PC-3 (cell line): Measurements from ENCODE around the gene WEE2.

Experiments
- CTCF ChIP-seq: fragments of 300-600 bp; sonication (generic); conservative IDR thresholded peaks from 2 replicates; pipeline ENCODE4 v1.5.1; 2017; ENCODE audit warnings: antibody characterized with exemption, low read depth, mild to moderate bottlenecking, low read length
- EZH2 ChIP-seq: fragments of 300-600 bp; sonication (generic); IDR thresholded peaks from one replicate; pipeline ENCODE4 v1.6.1; 2017; ENCODE audit warnings: antibody characterized with exemption, mild to moderate bottlenecking, low read length; ENCODE audit not compliant: unreplicated experiment
- EZH2phosphoT487 ChIP-seq: fragments of 300-600 bp; sonication (generic); IDR thresholded peaks from 2 replicates; pipeline ENCODE4 v1.6.1; 2018; ENCODE audit warnings: mild to moderate bottlenecking, antibody characterized with exemption, low read length, borderline replicate concordance

DNA sequence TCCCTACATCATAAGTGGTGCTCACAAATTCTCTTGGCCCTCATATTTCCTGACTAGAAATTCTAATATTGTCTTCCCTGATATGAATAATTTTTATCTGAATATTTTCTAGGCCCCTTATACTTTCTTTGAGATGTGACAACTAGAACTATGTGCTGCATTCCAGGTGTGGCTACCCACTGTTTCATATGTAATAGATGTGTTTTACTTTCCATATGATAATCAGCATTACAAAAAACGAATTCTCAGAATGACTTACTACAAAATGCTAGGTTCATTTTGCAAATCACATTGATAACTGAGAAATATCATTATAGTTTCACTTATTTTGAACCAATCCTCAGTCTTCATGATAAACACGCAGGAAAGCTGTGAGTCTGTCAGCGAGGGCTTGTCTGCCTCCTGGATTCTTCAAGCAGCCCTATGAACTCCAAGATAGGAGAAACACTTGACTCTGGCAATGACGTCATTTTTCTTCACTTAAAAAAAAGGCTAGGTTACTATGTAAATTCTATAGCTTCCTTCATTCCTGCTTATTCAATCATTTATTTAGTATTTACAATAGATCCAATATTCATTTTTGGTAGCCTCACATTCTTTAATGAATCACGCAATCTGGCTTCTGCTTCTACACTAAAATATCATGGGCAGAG is 4.6 kb downstream of the WEE2 start:
- TF ChIP-seq CTCF (no peak), EZH2 (no peak), EZH2phosphoT487 (no peak)
